ENCODE measurements around the gene ASAP2.

The ASAP2 gene

GRCh38 chr2:9332136-9332852 lies 125.7 kb downstream of the ASAP2 start:
- Histone ChIP-seq H3K9ac (ENCODE audit: low read depth, low read length) (no peak overlapping the region), H3K4me3 (ENCODE audit: low read depth, low read length) (no peak overlapping the region), H3K9me3 (ENCODE audit: control insufficient read depth, insufficient read depth, low read length) (no peaks in the 10 kb centered on the region), H3K36me3 (ENCODE audit: control insufficient read depth, insufficient read depth, low read length) (no peaks in the 10 kb centered on the region), H3K4me1 (ENCODE audit: control insufficient read depth, insufficient read depth, low read length) (peaks cover 2% of the 10 kb centered on the region; the same call in 1 of the 2 replicates), H3K27me3 (ENCODE audit: control insufficient read depth, insufficient read depth, low read length) (no peaks in the 10 kb centered on the region), H3K27ac (ENCODE audit: low read depth, low read length) (no peak overlapping the region)

GRCh38 chr2:9332853-9333245 lies 126.2 kb downstream of the ASAP2 start:
- H3K27me3 ChIP-seq (ENCODE audit: control insufficient read depth, insufficient read depth, low read length) = no peaks in the 10 kb centered on the region

GRCh38 chr2:9333591-9334171 lies 127.1 kb downstream of the ASAP2 start:
- Histone ChIP-seq H3K27ac (ENCODE audit: low read depth, low read length) (no peak overlapping the region), H3K36me3 (ENCODE audit: control insufficient read depth, insufficient read depth, low read length) (no peaks in the 10 kb centered on the region), H3K27me3 (ENCODE audit: control insufficient read depth, insufficient read depth, low read length) (no peaks in the 10 kb centered on the region), H3K4me1 (ENCODE audit: control insufficient read depth, insufficient read depth, low read length) (no peaks in the 10 kb centered on the region), H3K9me3 (ENCODE audit: control insufficient read depth, insufficient read depth, low read length) (no peaks in the 10 kb centered on the region), H3K9ac (ENCODE audit: low read depth, low read length) (no peak overlapping the region), H3K4me3 (ENCODE audit: low read depth, low read length) (no peak overlapping the region)

More at GRCh38 chr2:9332853-9333245, 126.2 kb downstream of the ASAP2 start:
- H3K4me1 ChIP-seq (ENCODE audit: control insufficient read depth, insufficient read depth, low read length) = no peaks in the 10 kb centered on the region
- no peaks in the 10 kb centered on the region for H3K36me3 ChIP-seq (ENCODE audit: control insufficient read depth, insufficient read depth, low read length)
- no peaks in the 10 kb centered on the region for H3K9me3 ChIP-seq (ENCODE audit: control insufficient read depth, insufficient read depth, low read length)
- H3K9ac ChIP-seq (ENCODE audit: low read depth, low read length) = no peak overlapping the region
- H3K27ac ChIP-seq (ENCODE audit: low read depth, low read length) = no peak overlapping the region
- H3K4me3 ChIP-seq (ENCODE audit: low read depth, low read length) = no peak overlapping the region

GRCh38 chr2:9334761-9335160 lies 128.1 kb downstream of the ASAP2 start:
- H3K4me3 ChIP-seq (ENCODE audit: low read depth, low read length) = no peak overlapping the region
- no peaks in the 10 kb centered on the region for H3K9me3 ChIP-seq (ENCODE audit: control insufficient read depth, insufficient read depth, low read length)
- H3K27ac ChIP-seq (ENCODE audit: low read depth, low read length) = no peak overlapping the region
- no peak overlapping the region for H3K9ac ChIP-seq (ENCODE audit: low read depth, low read length)
- no peaks in the 10 kb centered on the region for H3K4me1 ChIP-seq (ENCODE audit: control insufficient read depth, insufficient read depth, low read length)
- no peaks in the 10 kb centered on the region for H3K36me3 ChIP-seq (ENCODE audit: control insufficient read depth, insufficient read depth, low read length)
- H3K27me3 ChIP-seq (ENCODE audit: control insufficient read depth, insufficient read depth, low read length) = no peaks in the 10 kb centered on the region

GRCh38 chr2:9335322-9335832 lies 128.8 kb downstream of the ASAP2 start:
- no peaks in the 10 kb centered on the region for H3K36me3 ChIP-seq (ENCODE audit: control insufficient read depth, insufficient read depth, low read length)
- no peaks in the 10 kb centered on the region for H3K9me3 ChIP-seq (ENCODE audit: control insufficient read depth, insufficient read depth, low read length)
- no peak overlapping the region for H3K27ac ChIP-seq (ENCODE audit: low read depth, low read length)
- no peaks in the 10 kb centered on the region for H3K4me1 ChIP-seq (ENCODE audit: control insufficient read depth, insufficient read depth, low read length)
- H3K27me3 ChIP-seq (ENCODE audit: control insufficient read depth, insufficient read depth, low read length) = no peaks in the 10 kb centered on the region
- H3K9ac ChIP-seq (ENCODE audit: low read depth, low read length) = no peak overlapping the region
- no peak overlapping the region for H3K4me3 ChIP-seq (ENCODE audit: low read depth, low read length)

GRCh38 chr2:9336241-9336575 lies 129.6 kb downstream of the ASAP2 start:
- no peak overlapping the region for H3K27ac ChIP-seq (ENCODE audit: low read depth, low read length)
- no peak overlapping the region for H3K9ac ChIP-seq (ENCODE audit: low read depth, low read length)
- no peaks in the 10 kb centered on the region for H3K36me3 ChIP-seq (ENCODE audit: control insufficient read depth, insufficient read depth, low read length)
- no peaks in the 10 kb centered on the region for H3K4me1 ChIP-seq (ENCODE audit: control insufficient read depth, insufficient read depth, low read length)
- H3K9me3 ChIP-seq (ENCODE audit: control insufficient read depth, insufficient read depth, low read length) = no peaks in the 10 kb centered on the region
- no peak overlapping the region for H3K4me3 ChIP-seq (ENCODE audit: low read depth, low read length)
- no peaks in the 10 kb centered on the region for H3K27me3 ChIP-seq (ENCODE audit: control insufficient read depth, insufficient read depth, low read length)

GRCh38 chr2:9336576-9337314 lies 130.1 kb downstream of the ASAP2 start:
- Histone ChIP-seq H3K4me1 (ENCODE audit: control insufficient read depth, insufficient read depth, low read length) (no peaks in the 10 kb centered on the region), H3K27me3 (ENCODE audit: control insufficient read depth, insufficient read depth, low read length) (no peaks in the 10 kb centered on the region), H3K4me3 (ENCODE audit: low read depth, low read length) (no peak overlapping the region), H3K9me3 (ENCODE audit: control insufficient read depth, insufficient read depth, low read length) (no peaks in the 10 kb centered on the region), H3K9ac (ENCODE audit: low read depth, low read length) (no peak overlapping the region), H3K27ac (ENCODE audit: low read depth, low read length) (no peak overlapping the region), H3K36me3 (ENCODE audit: control insufficient read depth, insufficient read depth, low read length) (no peaks in the 10 kb centered on the region)

- H3K9ac ChIP-seq (ENCODE audit: low read depth, low read length) = no peak overlapping the region
- no peaks in the 10 kb centered on the region; the same call in 1 of the 2 replicates for H3K36me3 ChIP-seq (ENCODE audit: control insufficient read depth, insufficient read depth, low read length)
- no peaks in the 10 kb centered on the region for H3K27me3 ChIP-seq (ENCODE audit: control insufficient read depth, insufficient read depth, low read length)
- H3K27ac ChIP-seq (ENCODE audit: low read depth, low read length) = no peak overlapping the region
- no peaks in the 10 kb centered on the region for H3K4me1 ChIP-seq (ENCODE audit: control insufficient read depth, insufficient read depth, low read length)
- H3K9me3 ChIP-seq (ENCODE audit: control insufficient read depth, insufficient read depth, low read length) = no peaks in the 10 kb centered on the region
- H3K4me3 ChIP-seq (ENCODE audit: low read depth, low read length) = no peak overlapping the region
These were observed 131.3 kb downstream of the ASAP2 start for GRCh38 chr2:9337901-9338300.

GRCh38 chr2:9341337-9341887 lies 134.8 kb downstream of the ASAP2 start:
- Histone ChIP-seq H3K4me3 (ENCODE audit: low read depth, low read length) (no peak overlapping the region), H3K27me3 (ENCODE audit: control insufficient read depth, insufficient read depth, low read length) (no peaks in the 10 kb centered on the region), H3K4me1 (ENCODE audit: control insufficient read depth, insufficient read depth, low read length) (no peaks in the 10 kb centered on the region)

GRCh38 chr2:9342659-9343058 lies 136.0 kb downstream of the ASAP2 start:
- no peak overlapping the region for H3K9ac ChIP-seq (ENCODE audit: low read depth, low read length)
- H3K36me3 ChIP-seq (ENCODE audit: control insufficient read depth, insufficient read depth, low read length) = no peaks in the 10 kb centered on the region; the same call in 1 of the 2 replicates
- H3K4me1 ChIP-seq (ENCODE audit: control insufficient read depth, insufficient read depth, low read length) = no peaks in the 10 kb centered on the region
- no peaks in the 10 kb centered on the region for H3K27me3 ChIP-seq (ENCODE audit: control insufficient read depth, insufficient read depth, low read length)
- H3K27ac ChIP-seq (ENCODE audit: low read depth, low read length) = no peak overlapping the region
- H3K4me3 ChIP-seq (ENCODE audit: low read depth, low read length) = no peak overlapping the region
- H3K9me3 ChIP-seq (ENCODE audit: control insufficient read depth, insufficient read depth, low read length) = no peaks in the 10 kb centered on the region

More at GRCh38 chr2:9341337-9341887, 134.8 kb downstream of the ASAP2 start:
- Histone ChIP-seq H3K9me3 (ENCODE audit: control insufficient read depth, insufficient read depth, low read length) (no peaks in the 10 kb centered on the region), H3K36me3 (ENCODE audit: control insufficient read depth, insufficient read depth, low read length) (no peaks in the 10 kb centered on the region; the same call in 1 of the 2 replicates), H3K9ac (ENCODE audit: low read depth, low read length) (no peak overlapping the region), H3K27ac (ENCODE audit: low read depth, low read length) (no peak overlapping the region)
